Activated naive CD8-positive, alpha-beta T cell treated with anti-CD3 and anti-CD28 coated beads for 36 hours (primary cell): ENCODE data around the gene SDHA. TPM values are rescaled to one million over a fixed set of nuclear protein-coding genes. Genes with fewer than 3 reads are reported as not detected.
"Not testable (repeated sequence)": the region's sequence is repeated elsewhere in the genome, so short reads cannot be mapped to it uniquely, and the experiment has no call there.

Experiments
- DNase-seq: peaks from one replicate; pipeline ENCODE4 v3.0.0; 2021
- H3K27ac Mint-ChIP-seq: one replicate; pipeline ENCODE4 v1.8.0; 2022; ENCODE audit warnings: mild to moderate bottlenecking, moderate library complexity, mixed read lengths
- H3K27me3 Mint-ChIP-seq: one replicate; pipeline ENCODE4 v1.8.0; 2022; ENCODE audit warnings: mild to moderate bottlenecking, mixed read lengths
- H3K36me3 Mint-ChIP-seq: one replicate; pipeline ENCODE4 v1.8.0; 2021; ENCODE audit warnings: mild to moderate bottlenecking, mixed read lengths
- H3K4me1 Mint-ChIP-seq: one replicate; pipeline ENCODE4 v1.8.0; 2021; ENCODE audit warnings: mixed read lengths
- H3K4me3 Mint-ChIP-seq: one replicate; pipeline ENCODE4 v1.8.0; 2022; ENCODE audit warnings: mild to moderate bottlenecking, moderate library complexity, mixed read lengths
- H3K9me3 Mint-ChIP-seq: one replicate; pipeline ENCODE4 v1.8.0; 2022; ENCODE audit warnings: mixed read lengths
- total RNA-seq, 2 experiments: library from RNA; stranded (reverse); gene quantifications; one replicate each; pipeline ENCODE4 v1.2.3, GENCODE V29; 2021

Gene SDHA
- total RNA-seq, 2 experiments from 2014 or later, result 146 to 149 TPM

DNA sequence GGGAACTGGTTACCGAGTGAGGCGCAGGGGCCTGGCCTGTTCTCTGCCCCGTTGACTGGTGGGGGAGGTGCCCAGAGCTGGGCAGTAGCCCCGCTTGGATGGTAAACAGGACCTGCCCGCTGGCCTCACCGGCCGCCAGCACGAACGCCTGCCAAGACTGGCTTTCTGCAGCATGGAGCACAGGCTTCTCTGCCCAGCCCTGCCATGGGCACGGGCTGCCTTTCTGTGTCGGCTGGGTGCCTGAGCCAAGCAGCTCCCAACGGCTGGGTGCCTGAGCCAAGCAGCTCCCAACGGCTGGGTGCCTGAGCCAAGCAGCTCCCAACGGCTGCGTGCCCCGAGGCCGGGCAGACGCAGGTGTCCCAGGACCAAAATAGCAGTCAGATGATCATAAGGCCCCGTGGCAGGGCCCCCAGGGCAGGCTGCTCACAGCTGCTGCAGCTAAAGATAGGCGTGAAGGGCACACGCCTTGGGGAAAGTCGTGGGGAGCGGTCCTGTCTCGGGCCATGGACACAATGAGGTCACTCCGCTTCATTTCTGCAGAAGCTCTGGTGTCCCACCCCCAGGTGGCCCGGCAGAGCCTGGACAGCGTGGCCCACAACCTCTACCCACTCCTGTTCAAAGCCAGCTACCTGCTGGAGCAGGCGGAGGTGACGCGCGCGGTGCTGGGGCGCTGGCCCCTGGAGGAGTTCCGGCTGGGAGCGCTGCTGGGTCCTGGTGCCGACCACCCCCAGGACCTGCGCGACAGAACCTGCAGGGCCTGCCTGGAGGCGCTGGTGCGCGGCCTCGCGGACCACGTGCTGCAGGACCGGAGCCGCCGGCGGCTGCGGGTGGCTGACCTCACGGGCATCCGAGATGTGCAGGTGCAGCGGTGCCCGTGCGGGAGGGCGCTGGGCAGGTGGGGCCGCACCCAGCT, 26.8 kb upstream of the SDHA start, which contains the start of gene LRRC14B:
TSS of gene LRRC14B (plus strand) at position 460 of the 913 bp plus-strand sequence. CDS start at position 504, 44 bp downstream.
- DNase-seq, result peak; percentile 35
- peak within 1 kb of the TSS; percentile 14 for H3K4me3 Mint-ChIP-seq

DNA sequence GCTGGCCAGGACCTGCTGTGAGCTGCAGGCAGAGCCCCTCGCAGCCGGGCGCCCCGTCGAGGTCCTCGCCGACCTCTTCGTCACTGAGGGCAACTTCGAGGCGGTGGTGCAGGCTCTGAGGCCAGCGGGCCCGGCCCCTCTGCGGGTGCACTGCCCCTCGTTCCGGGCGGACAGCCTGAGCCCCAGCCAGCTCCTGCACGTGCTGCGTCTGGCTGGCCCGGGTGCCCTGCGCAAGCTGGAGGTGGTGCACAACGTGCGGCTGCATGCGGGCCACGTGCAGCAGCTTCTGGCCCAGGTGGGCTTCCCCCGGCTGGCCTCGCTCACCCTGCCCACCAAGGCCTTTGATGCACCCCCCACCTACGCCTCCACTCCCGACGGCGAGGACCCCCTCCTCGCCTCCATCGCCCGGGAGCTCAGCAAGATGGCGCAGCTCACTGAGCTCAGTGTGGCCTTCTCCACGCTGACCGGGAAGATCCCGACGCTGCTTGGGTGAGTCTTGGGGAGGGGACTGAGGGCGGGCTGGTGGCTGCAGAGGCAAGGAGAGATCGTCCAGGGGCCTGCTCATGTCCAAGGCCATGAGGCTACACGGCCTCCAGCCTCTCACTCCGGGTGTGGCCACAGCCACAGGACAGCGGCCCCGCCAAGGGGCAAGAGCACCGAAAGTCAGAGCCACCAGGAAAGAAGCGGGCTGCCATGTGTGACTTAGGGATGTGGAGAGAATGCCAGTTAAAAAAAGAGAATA, 26.0 kb upstream of the SDHA start:
- Mint-ChIP-seq H3K9me3 (no peaks in the 10 kb centered on the region), H3K4me1 (peaks cover 11% of the 10 kb centered on the region), H3K27ac (no peak overlapping the region), H3K27me3 (no peaks in the 10 kb centered on the region), H3K4me3 (no peak overlapping the region), H3K36me3 (no peaks in the 10 kb centered on the region)
- DNase-seq, result no peak

More for the DNA sequence above, 26.8 kb upstream of the SDHA start, which contains the start of gene LRRC14B:
- H3K27me3 Mint-ChIP-seq, result no peaks in the 10 kb centered on the region
- no peaks in the 10 kb centered on the region for H3K36me3 Mint-ChIP-seq
- no peaks in the 10 kb centered on the region for H3K9me3 Mint-ChIP-seq
- H3K27ac Mint-ChIP-seq, result no peak within 1 kb of the TSS
- H3K4me1 Mint-ChIP-seq, result peaks cover 11% of the 10 kb centered on the region

DNA sequence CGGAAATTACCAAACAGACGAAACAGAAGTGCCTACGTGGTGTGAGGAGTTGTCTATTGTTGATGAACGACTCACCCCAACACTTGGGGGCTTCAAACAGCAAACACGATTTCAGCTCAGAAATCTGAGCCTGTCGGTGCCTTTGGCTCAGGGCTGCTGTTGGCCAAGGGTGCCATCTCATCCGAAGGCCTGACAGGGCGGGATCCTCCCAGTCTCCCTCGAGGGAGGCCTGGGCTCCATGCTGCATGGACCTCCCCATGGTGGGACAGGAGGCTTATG, 25.5 kb upstream of the SDHA start:
- Mint-ChIP-seq H3K4me3 (no peak overlapping the region), H3K9me3 (no peaks in the 10 kb centered on the region), H3K27ac (no peak overlapping the region), H3K27me3 (no peaks in the 10 kb centered on the region), H3K36me3 (no peaks in the 10 kb centered on the region), H3K4me1 (peaks cover 11% of the 10 kb centered on the region)
- no peak for DNase-seq

DNA sequence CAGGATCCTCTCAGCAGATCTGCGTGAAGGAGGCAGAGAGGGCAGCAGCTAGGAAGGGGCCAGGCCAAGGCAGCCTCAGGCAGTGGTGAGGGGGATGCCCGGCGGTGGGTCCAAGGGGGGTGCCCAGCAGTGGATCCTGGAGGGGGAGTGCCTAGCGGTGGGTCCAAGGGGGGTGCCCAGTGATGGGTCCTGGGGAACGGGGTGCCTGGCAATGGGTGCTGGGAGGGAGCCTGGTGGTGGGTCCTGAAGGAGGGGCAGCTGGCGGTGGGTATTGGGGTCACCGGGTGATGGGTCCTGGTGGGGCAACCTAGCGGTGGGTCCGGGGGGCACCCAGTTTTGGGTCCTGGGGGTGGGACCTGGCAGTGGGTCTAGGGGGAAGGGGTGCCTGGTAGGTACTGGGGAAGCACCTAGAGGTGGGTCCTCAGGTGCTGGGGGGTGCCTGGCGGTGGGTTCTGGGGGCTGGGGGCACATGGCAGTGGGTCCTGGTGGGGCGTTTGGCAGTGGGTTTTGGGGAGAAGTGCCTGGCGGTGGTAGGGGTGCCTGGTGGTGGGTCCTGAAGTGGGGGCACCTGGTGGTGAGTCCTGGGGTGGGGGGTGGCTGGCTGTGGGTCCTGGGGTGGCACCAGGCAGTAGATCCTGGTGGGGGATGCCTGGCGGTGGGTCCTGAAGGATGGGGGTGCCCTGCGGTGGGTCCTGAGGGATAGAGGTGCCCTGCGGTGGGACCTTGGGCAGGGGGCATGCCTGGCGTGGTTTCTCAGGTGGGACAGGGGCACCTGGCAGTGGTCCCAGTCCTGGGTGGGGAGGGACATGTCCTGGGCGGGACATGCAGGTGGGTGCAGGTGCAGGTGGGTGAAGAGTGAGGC, 24.9 kb upstream of the SDHA start:
- DNase-seq, result no peak
- Mint-ChIP-seq H3K4me3 (no peak overlapping the region), H3K27me3 (no peaks in the 10 kb centered on the region), H3K4me1 (peaks cover 10% of the 10 kb centered on the region), H3K27ac (no peak overlapping the region), H3K36me3 (no peaks in the 10 kb centered on the region), H3K9me3 (no peaks in the 10 kb centered on the region)

DNA sequence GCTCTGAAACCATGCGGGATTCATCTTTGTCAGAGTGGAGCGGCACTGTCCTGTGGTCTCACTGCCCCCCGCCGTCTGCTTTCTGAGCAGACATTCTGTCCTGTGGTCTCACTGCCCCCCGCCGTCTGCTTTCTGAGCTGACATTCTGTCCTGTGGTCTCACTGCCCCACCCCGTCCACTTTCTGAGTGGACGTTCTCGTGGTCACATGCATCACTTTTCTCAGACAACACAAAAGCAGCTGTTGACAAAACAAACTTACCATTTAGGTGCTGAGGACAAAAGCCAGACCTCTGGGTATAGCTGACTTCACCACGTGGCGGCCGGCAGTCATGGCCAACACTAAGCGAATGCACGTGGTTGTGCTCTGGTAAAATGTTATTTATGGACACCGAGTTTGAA, 24.0 kb upstream of the SDHA start:
- Mint-ChIP-seq H3K36me3 (no peaks in the 10 kb centered on the region), H3K27me3 (no peaks in the 10 kb centered on the region), H3K4me3 (no peak overlapping the region), H3K27ac (no peak overlapping the region), H3K4me1 (peaks cover 5% of the 10 kb centered on the region), H3K9me3 (no peaks in the 10 kb centered on the region)
- no peak for DNase-seq

DNA sequence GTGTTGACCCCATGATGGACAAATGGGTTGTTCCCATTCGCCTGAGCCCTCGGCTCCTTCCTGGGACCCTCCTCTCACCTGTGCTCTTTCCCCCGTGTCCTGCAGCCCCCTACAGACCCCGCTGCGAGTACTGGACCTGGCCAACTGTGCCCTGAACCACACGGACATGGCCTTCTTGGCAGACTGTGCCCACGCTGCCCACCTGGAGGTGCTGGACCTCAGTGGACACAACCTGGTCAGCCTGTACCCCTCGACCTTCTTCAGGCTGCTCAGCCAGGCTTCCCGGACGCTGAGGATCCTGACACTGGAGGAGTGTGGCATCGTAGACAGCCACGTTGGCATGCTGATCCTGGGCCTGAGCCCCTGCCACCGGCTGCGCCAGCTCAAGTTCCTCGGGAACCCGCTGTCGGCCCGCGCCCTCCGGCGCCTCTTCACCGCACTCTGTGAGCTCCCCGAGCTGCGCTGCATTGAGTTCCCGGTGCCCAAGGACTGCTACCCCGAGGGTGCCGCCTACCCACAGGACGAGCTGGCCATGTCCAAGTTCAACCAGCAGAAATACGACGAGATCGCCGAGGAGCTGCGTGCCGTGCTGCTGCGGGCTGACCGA, 23.4 kb upstream of the SDHA start:
- Mint-ChIP-seq H3K4me1 (peaks cover 5% of the 10 kb centered on the region), H3K36me3 (no peaks in the 10 kb centered on the region), H3K9me3 (no peaks in the 10 kb centered on the region), H3K27ac (no peak overlapping the region), H3K27me3 (no peaks in the 10 kb centered on the region), H3K4me3 (no peak overlapping the region)
- DNase-seq, result no peak

DNA sequence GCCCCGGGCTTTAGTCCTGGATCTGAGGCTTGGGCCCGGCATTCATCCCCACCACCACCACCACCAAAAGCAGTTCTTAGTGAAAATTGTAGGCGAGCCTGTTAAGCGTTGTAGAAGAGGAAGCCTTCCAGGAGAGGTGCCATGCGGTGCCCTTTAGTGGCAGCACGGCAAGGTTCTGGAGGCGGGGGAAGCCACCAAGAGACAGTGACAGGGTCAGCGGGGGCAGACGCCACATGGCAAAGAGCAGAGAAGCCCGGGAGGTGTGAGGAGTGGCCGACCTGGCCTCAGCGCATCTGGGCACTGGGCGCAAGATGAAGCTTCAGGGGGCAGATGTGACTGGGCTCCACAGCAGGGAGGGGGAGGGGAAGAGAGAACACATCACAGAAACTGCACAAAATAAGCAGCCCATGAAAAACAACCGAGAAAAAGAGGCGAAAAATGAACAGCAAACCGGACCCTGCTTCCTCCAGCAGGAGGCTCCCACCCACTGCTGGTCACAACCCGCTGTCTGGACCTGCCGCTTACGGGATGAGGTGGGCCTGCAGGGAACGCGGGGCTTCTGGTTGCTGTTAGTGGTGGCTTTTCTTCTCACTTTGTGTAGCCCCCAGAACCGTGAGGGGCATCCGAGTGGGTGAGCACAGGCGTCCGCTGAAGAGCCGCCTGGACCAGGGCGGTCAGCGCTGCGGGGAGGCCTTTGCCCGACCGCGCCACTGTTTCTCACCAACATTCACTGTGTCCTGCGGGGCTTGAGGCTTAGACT, 22.5 kb upstream of the SDHA start:
- no peaks in the 10 kb centered on the region for H3K36me3 Mint-ChIP-seq
- H3K27me3 Mint-ChIP-seq, result no peaks in the 10 kb centered on the region

DNA sequence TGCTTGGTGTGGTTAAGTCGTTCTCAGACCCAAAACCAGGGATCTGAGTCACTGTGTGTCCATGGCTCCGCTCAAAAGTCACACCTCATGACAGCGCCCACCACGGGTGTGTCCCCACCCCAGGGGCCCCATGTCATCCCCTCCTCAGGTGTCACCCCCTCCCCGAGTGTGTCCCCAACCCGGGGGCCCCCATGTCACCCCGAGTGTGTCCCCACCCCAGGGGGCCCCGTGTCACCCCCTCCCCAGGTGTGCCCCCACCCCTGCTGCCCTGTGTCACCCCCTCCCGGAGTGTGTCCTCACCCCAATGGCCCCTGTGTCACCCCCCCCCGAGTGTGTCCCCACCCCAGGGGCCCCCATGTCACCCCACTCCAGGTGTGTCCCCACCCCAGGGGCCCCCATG, 21.8 kb upstream of the SDHA start:
- Mint-ChIP-seq H3K4me1 (no peaks in the 10 kb centered on the region), H3K36me3 (no peaks in the 10 kb centered on the region), H3K4me3 (no peak overlapping the region), H3K9me3 (no peaks in the 10 kb centered on the region), H3K27ac (no peak overlapping the region), H3K27me3 (no peaks in the 10 kb centered on the region)
- DNase-seq, result no peak

More for the DNA sequence above, 22.5 kb upstream of the SDHA start:
- no peak overlapping the region for H3K27ac Mint-ChIP-seq
- no peak overlapping the region for H3K4me3 Mint-ChIP-seq
- H3K4me1 Mint-ChIP-seq, result no peaks in the 10 kb centered on the region
- no peaks in the 10 kb centered on the region for H3K9me3 Mint-ChIP-seq
- no peak for DNase-seq

DNA sequence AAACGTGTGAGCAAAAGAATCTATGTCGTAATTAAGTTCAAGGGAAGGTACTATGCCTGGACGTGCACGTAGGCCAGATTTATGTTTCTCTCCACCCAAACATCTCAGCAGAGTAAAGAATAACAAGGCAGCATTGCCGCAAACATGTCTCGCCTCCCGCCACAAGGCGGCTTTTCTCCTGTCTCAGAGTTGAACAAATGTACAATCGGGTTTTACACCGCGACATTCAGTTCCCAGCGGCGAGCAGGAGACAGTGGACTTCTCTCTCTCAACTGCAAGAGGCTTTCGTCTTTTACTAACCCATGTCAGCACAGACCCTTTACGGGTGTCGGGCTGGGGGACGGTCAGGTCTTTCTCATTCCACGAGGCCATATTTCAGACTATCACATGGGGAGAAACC, 21.1 kb upstream of the SDHA start:
- H3K4me1 Mint-ChIP-seq, H3K4me3 Mint-ChIP-seq, H3K36me3 Mint-ChIP-seq, H3K27ac Mint-ChIP-seq, H3K27me3 Mint-ChIP-seq, DNase-seq, H3K9me3 Mint-ChIP-seq: not testable (repeated sequence)

DNA sequence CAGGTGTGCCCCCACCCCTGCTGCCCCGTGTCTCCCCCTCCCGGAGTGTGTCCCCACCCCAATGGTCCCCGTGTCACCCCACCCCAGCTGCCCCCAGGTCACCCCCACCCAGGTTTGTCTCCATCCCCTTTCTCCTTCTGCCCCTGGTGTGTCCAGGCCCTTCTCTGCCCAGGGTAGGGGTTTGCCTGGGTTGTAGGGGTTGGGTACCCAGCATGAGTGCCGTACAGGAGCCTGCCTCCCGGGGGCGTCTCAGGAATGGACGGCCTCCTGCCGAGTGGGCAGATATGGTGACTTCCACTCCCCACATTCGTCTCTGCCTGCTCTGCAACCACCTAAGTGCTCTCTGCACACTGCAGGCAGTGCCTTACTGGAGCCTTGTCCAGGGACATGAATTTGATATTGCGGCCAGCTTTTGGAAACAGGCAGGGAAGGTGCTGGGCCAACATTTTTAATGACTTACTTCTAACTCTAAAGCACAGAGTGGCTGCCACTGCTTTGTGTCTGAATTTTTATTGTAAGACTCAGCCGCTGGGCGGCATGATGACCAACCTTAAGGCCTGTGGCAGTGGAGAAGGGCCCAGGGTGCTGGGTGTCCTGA, 20.1 kb upstream of the SDHA start:
- Mint-ChIP-seq H3K27me3 (no peaks in the 10 kb centered on the region), H3K27ac (no peak overlapping the region), H3K9me3 (no peaks in the 10 kb centered on the region), H3K4me1 (no peaks in the 10 kb centered on the region), H3K36me3 (no peaks in the 10 kb centered on the region), H3K4me3 (no peak overlapping the region)
- no peak for DNase-seq

DNA sequence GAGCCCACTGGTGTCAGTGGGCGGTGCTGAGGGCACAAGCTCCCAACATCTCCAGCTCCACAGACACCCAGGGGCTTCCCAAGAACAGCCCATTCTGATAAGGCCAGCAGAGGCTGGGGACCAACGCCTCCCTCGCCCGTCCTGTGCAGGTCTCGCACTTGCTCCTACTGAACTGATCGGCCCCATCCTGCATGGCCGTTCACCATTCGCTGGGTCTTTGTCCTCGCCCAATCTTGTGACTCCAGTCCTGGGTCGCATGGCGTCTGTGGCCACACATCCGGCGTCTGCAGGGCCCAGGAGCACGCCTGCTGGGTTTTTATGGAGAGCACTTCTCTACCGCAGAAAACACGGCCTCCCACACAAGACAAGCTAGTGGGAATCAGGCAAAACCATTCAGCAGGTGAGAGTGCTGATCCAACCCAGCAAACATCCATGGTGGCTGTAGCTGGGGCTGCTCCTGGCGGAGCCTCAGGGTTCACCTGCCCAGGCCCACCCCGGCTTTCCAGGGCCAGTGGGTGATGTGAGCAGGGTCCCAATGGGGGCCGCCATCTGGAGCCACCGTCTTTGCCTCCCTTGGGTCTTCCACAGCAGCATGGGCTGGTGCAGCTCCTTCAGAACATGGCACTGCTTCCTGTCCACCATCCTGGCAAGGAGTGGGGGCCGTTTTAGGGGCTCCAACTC, 19.5 kb upstream of the SDHA start:
- H3K4me3 Mint-ChIP-seq, result no peak overlapping the region
- H3K4me1 Mint-ChIP-seq, result no peaks in the 10 kb centered on the region
- H3K36me3 Mint-ChIP-seq, result no peaks in the 10 kb centered on the region
- H3K27ac Mint-ChIP-seq, result no peak overlapping the region
- DNase-seq, result no peak
- no peaks in the 10 kb centered on the region for H3K9me3 Mint-ChIP-seq
- H3K27me3 Mint-ChIP-seq, result no peaks in the 10 kb centered on the region

DNA sequence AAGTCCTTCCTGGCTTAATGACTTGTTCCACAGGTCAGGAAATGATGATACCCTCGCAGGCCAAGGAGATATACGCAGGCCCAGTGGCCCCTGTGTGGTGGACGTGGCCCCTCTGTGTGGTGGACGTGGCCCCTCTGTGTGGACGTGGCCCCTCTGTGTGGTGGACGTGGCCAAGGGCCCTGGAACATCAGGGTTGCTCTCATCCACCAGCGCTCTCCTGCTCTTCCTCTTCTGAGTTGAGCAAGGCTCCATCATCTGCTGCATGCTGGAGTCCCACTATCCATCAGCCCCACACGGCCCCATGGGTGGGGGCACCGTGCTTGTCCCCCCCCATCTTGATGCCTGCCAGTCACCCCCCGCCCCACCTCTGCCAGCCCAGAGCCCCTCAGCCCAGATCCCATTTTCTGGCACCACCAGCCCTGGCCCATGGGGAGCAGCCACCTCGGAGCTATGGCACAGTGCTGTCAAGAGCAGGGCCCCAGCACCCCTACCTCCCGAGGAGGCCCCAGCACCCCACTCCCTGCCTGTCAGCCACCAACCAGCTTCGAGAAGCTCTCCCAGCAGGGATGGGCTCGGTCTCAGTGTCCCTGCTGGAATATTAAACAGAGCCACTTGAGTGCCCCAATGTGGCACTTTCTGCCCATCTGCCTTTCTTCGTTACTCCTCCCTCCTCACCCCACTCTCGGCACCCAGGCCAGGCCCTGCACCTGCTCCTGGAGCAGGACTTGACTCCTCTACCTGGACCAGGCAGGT, 18.7 kb upstream of the SDHA start:
- Mint-ChIP-seq H3K9me3 (no peaks in the 10 kb centered on the region), H3K36me3 (no peaks in the 10 kb centered on the region), H3K27me3 (no peaks in the 10 kb centered on the region), H3K4me3 (no peak overlapping the region), H3K4me1 (no peaks in the 10 kb centered on the region), H3K27ac (no peak overlapping the region)
- no peak for DNase-seq
